OCI-LY1 (cell line): ENCODE measurements around the gene TSPAN5.

Experiments
- H2AFZ ChIP-seq: fragments of 200-600 bp; sonication (generic), shearing (Covaris generic); 2 replicates; pipeline ENCODE4 v1.6.0; 2014; ENCODE audit warnings: antibody characterized with exemption, mild to moderate bottlenecking, low read length
- H3F3A ChIP-seq: fragments of 200-600 bp; sonication (generic), shearing (Covaris generic); 2 replicates; pipeline ENCODE4 v1.6.0; 2014; ENCODE audit warnings: mild to moderate bottlenecking, antibody characterized with exemption, low read length, moderate library complexity; ENCODE audit not compliant: insufficient read depth
- H3K27ac ChIP-seq: fragments of 200-600 bp; sonication (generic); 2 replicates; pipeline ENCODE4 v1.5.1; 2014; ENCODE audit warnings: low read length, mixed run types, mild to moderate bottlenecking, low read depth; ENCODE audit not compliant: poor library complexity, severe bottlenecking
- H3K27me3 ChIP-seq: fragments of 200-600 bp; sonication (generic); 2 replicates; pipeline ENCODE4 v1.6.0; 2014; ENCODE audit warnings: antibody characterized with exemption, mild to moderate bottlenecking, low read length, moderate library complexity; ENCODE audit not compliant: insufficient read depth
- H3K36me3 ChIP-seq: fragments of 200-600 bp; sonication (generic); 2 replicates; pipeline ENCODE4 v1.6.1; 2014; ENCODE audit warnings: mild to moderate bottlenecking, antibody characterized with exemption, low read length, moderate library complexity, mixed read lengths; ENCODE audit not compliant: insufficient read depth
- H3K4me1 ChIP-seq: fragments of 200-600 bp; sonication (generic); 2 replicates; pipeline ENCODE4 v1.5.1; 2014; ENCODE audit warnings: mild to moderate bottlenecking, low read length, moderate library complexity; ENCODE audit not compliant: insufficient read depth, severe bottlenecking
- H3K4me2 ChIP-seq: fragments of 200-600 bp; sonication (generic), shearing (Covaris generic); 2 replicates; pipeline ENCODE4 v1.6.1; 2014; ENCODE audit warnings: low read length
- H3K4me3 ChIP-seq: fragments of 200-600 bp; sonication (generic); 2 replicates; pipeline ENCODE4 v1.5.1; 2014; ENCODE audit warnings: low read length, low read depth, mild to moderate bottlenecking, mixed read lengths; ENCODE audit not compliant: poor library complexity, severe bottlenecking
- H3K79me2 ChIP-seq: fragments of 200-600 bp; shearing (Covaris generic); 2 replicates; pipeline ENCODE4 v1.6.1; 2016; ENCODE audit warnings: mixed run types, low read length, mixed read lengths; ENCODE audit not compliant: insufficient read depth
- H3K9ac ChIP-seq: fragments of 200-600 bp; sonication (generic), shearing (Covaris generic); 2 replicates; pipeline ENCODE4 v1.6.1; 2014; ENCODE audit warnings: mild to moderate bottlenecking, low read length, mixed read lengths
- H3K9me2 ChIP-seq: fragments of 200-600 bp; sonication (generic), shearing (Covaris generic); 2 replicates; pipeline ENCODE4 v1.6.1; 2014; ENCODE audit warnings: low read depth, mild to moderate bottlenecking, low read length, mixed read lengths
- H3K9me3 ChIP-seq: fragments of 200-600 bp; shearing (Covaris generic); 2 replicates; pipeline ENCODE4 v1.6.1; 2014; ENCODE audit warnings: low read length, mixed read lengths
- H4K20me1 ChIP-seq: fragments of 200-600 bp; sonication (generic), shearing (Covaris generic); 2 replicates; pipeline ENCODE4 v1.6.0; 2016; ENCODE audit warnings: mild to moderate bottlenecking, low read length; ENCODE audit not compliant: insufficient read depth
- CTCF ChIP-seq: fragments of 200-600 bp; sonication (generic), shearing (Covaris generic); IDR thresholded peaks from 2 replicates; pipeline ENCODE4 v1.5.1; 2017; ENCODE audit warnings: mild to moderate bottlenecking, antibody characterized with exemption, low read length, moderate library complexity, mixed read lengths
- EZH2 ChIP-seq: fragments of 200-600 bp; sonication (generic), shearing (Covaris generic); IDR thresholded peaks from 2 replicates; pipeline ENCODE4 v1.8.0; 2017; ENCODE audit warnings: borderline replicate concordance, mixed run types, mild to moderate bottlenecking, antibody characterized with exemption, low read length, moderate library complexity, mixed read lengths

The TSPAN5 gene

DNA sequence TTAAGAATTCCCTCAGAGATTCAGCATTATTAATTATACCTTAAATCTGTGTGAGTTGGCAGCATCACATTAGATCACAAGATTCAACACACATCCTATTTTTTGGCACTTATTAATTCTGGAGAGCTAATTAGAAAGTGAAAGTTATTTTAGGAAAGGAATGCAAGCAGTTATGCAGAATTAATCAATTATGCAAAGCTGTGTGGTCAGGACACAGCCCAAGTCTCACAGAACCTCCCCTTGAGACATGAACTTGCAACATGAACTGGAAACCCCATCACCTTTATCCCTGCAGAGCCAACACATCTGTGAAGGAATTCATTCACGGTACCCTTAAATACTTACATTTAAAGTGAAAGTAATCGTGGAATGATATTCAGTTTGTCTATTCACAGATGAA, 80.5 kb downstream of the TSPAN5 start:
- Histone ChIP-seq H3K9me3 (no peaks in the 10 kb centered on the region), H3K4me2 (no peak overlapping the region), H3F3A (no peaks in the 10 kb centered on the region), H2AFZ (no peak overlapping the region), H3K79me2 (no peaks in the 10 kb centered on the region), H3K9me2 (no peaks in the 10 kb centered on the region), H3K27me3 (no peaks in the 10 kb centered on the region), H3K4me3 (no peak overlapping the region), H4K20me1 (no peaks in the 10 kb centered on the region), H3K27ac (no peak overlapping the region), H3K9ac (no peak overlapping the region), H3K4me1 (no peaks in the 10 kb centered on the region), H3K36me3 (no peaks in the 10 kb centered on the region)
- TF ChIP-seq CTCF = no peak
- no peak for TF ChIP-seq EZH2

DNA sequence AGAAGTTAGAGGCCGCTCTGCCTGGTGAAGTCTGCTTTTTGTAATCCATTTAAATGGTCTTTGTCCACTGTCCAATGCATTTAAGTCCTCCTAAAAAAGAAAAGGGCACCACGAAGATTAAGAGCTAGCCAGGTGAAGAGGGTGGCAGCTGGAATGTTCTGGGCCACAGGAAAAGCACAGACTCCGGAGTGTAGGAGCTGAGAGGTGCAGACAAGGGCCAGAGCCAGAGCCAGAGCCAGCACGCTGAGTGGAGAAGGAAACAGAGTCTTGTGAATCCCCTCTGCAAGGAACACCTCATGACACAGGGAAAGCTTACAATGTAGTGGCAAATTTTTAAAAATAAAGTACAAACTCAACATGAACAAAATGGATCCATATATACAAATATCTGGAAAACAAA, 83.6 kb downstream of the TSPAN5 start:
- H3K9me2 ChIP-seq = no peaks in the 10 kb centered on the region
- H3K4me2 ChIP-seq = no peak overlapping the region
- H3K4me3 ChIP-seq = no peak overlapping the region
- no peak for TF ChIP-seq EZH2
- no peak for TF ChIP-seq CTCF
- H3K9ac ChIP-seq = no peak overlapping the region
- H3K9me3 ChIP-seq = no peaks in the 10 kb centered on the region
- H4K20me1 ChIP-seq = no peaks in the 10 kb centered on the region
- no peaks in the 10 kb centered on the region for H3K79me2 ChIP-seq
- H3K36me3 ChIP-seq = no peaks in the 10 kb centered on the region
- H3K27me3 ChIP-seq = no peaks in the 10 kb centered on the region
- H2AFZ ChIP-seq = no peak overlapping the region
- no peak overlapping the region for H3K27ac ChIP-seq
- H3K4me1 ChIP-seq = no peaks in the 10 kb centered on the region
- H3F3A ChIP-seq = no peaks in the 10 kb centered on the region

- no peaks in the 10 kb centered on the region for H3K36me3 ChIP-seq
- no peaks in the 10 kb centered on the region for H4K20me1 ChIP-seq
- H2AFZ ChIP-seq = no peak overlapping the region
- no peaks in the 10 kb centered on the region for H3K4me1 ChIP-seq
- no peaks in the 10 kb centered on the region for H3K9me2 ChIP-seq
- H3K4me3 ChIP-seq = no peak overlapping the region
- H3K9ac ChIP-seq = no peak overlapping the region
- no peaks in the 10 kb centered on the region for H3F3A ChIP-seq
- TF ChIP-seq EZH2 = no peak
- no peak for TF ChIP-seq CTCF
- H3K4me2 ChIP-seq = no peak overlapping the region
- H3K79me2 ChIP-seq = no peaks in the 10 kb centered on the region
- no peak overlapping the region for H3K27ac ChIP-seq
- no peaks in the 10 kb centered on the region for H3K27me3 ChIP-seq
- H3K9me3 ChIP-seq = no peaks in the 10 kb centered on the region
These were observed 84.6 kb downstream of the TSPAN5 start for GRCh38 chr4:98573791-98574190.
